Loucy (cell line): ENCODE results near the gene THAP7.

Experiments
- H2AFZ ChIP-seq: fragments of 200-600 bp; sonication (generic); 2 replicates; pipeline ENCODE4 v1.6.0; 2016; ENCODE audit warnings: antibody characterized with exemption, mild to moderate bottlenecking, low read length, moderate library complexity
- H3F3A ChIP-seq: fragments of 200-600 bp; 2 replicates; pipeline ENCODE4 v1.6.0; 2016; ENCODE audit warnings: antibody characterized with exemption, low read depth, mild to moderate bottlenecking
- H3K27me3 ChIP-seq: fragments of 200-600 bp; sonication (generic); 2 replicates; pipeline ENCODE4 v1.6.1; 2014; ENCODE audit warnings: low read length, mild to moderate bottlenecking; ENCODE audit not compliant: insufficient read depth, poor library complexity, severe bottlenecking
- H3K36me3 ChIP-seq: fragments of 200-600 bp; sonication (generic); 2 replicates; pipeline ENCODE4 v1.6.1; 2016; ENCODE audit warnings: low read length; ENCODE audit not compliant: insufficient read depth
- H3K4me1 ChIP-seq: fragments of 200-600 bp; sonication (generic); 2 replicates; pipeline ENCODE4 v1.5.1; 2014; ENCODE audit warnings: low read length, mild to moderate bottlenecking; ENCODE audit not compliant: insufficient read depth, poor library complexity, severe bottlenecking
- H3K4me2 ChIP-seq: fragments of 200-600 bp; sonication (generic); 2 replicates; pipeline ENCODE4 v1.6.0; 2014; ENCODE audit warnings: antibody characterized with exemption, low read length, low read depth, mild to moderate bottlenecking; ENCODE audit not compliant: poor library complexity, severe bottlenecking
- H3K4me3 ChIP-seq: fragments of 200-600 bp; sonication (generic); 2 replicates; pipeline ENCODE4 v1.5.1; 2014; ENCODE audit warnings: low read length, mild to moderate bottlenecking, mixed read lengths; ENCODE audit not compliant: poor library complexity, severe bottlenecking
- H3K79me2 ChIP-seq: fragments of 200-600 bp; sonication (generic); 2 replicates; pipeline ENCODE4 v1.6.1; 2014; ENCODE audit warnings: low read length; ENCODE audit not compliant: insufficient read depth
- H3K9ac ChIP-seq: fragments of 200-600 bp; sonication (generic); 2 replicates; pipeline ENCODE4 v1.6.0; 2014; ENCODE audit warnings: mild to moderate bottlenecking, low read depth, low read length, moderate library complexity; ENCODE audit not compliant: poor library complexity, severe bottlenecking
- H3K9me2 ChIP-seq: fragments of 200-600 bp; sonication (generic); replicated peaks from 2 replicates; pipeline ENCODE4 v1.6.1; 2016; ENCODE audit warnings: low read depth, low read length, mixed read lengths
- H3K9me3 ChIP-seq: fragments of 200-600 bp; sonication (generic); 2 replicates; pipeline ENCODE4 v1.6.1; 2014; ENCODE audit warnings: mild to moderate bottlenecking, antibody characterized with exemption, low read length, low read depth; ENCODE audit not compliant: insufficient read depth
- H4K20me1 ChIP-seq: fragments of 200-600 bp; sonication (generic); 2 replicates; pipeline ENCODE4 v1.6.0; 2014; ENCODE audit warnings: antibody characterized with exemption, low read length, mild to moderate bottlenecking; ENCODE audit not compliant: insufficient read depth, poor library complexity, severe bottlenecking
- EZH2phosphoT487 ChIP-seq: fragments of 200-600 bp; IDR thresholded peaks from 2 replicates; pipeline ENCODE4 v1.6.1; 2018; ENCODE audit warnings: antibody characterized with exemption, mild to moderate bottlenecking, moderate library complexity, borderline replicate concordance
- TF ChIP-seq, protein P1 (sequence below): fragments of 200-600 bp; sonication (generic); conservative IDR thresholded peaks from 2 replicates; pipeline ENCODE4 v1.5.1; 2014; ENCODE audit warnings: mild to moderate bottlenecking, antibody characterized with exemption, low read length

Gene THAP7

DNA sequence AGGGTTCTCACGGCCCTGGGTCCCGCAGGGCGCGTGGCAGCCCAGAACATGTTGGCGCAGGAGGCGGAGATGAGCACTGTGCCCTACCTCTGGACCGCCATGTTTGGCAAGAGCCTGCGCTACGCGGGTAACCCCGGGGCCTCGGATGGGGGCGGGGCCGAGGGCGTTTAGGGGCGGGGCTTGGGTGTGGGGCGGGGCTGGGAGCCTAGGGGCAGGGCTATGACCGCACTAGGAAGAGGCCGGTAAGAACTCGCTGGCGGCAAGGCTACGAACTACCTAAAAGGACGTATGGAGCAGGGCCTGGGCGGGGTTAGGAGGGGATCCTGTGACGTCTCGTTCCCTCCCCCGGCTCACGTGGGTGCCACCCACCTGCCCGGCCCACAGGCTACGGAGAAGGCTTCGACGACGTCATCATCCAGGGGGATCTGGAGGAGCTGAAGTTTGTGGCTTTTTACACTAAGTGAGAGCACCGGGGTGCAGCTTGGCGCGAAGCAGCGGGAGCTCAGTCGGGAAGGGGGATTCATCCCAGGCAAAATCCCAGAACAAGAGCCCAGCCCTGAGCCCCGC is 22.6 kb downstream of the THAP7 start:
- Histone ChIP-seq H3K4me1 (peaks cover 15% of the 10 kb centered on the region), H3K4me2 (no peak overlapping the region), H3K4me3 (no peak overlapping the region), H3K36me3 (no peaks in the 10 kb centered on the region), H3K9ac (no peak overlapping the region), H3F3A (no peaks in the 10 kb centered on the region), H4K20me1 (no peaks in the 10 kb centered on the region), H3K79me2 (peaks cover 14% of the 10 kb centered on the region; the same call in 1 of the 2 replicates), H3K9me2 (no peaks in the 10 kb centered on the region), H3K9me3 (no peaks in the 10 kb centered on the region), H3K27me3 (no peaks in the 10 kb centered on the region), H2AFZ (no peak overlapping the region)
- TF ChIP-seq EZH2phosphoT487, result no peak
- TF ChIP-seq, protein P1, sequence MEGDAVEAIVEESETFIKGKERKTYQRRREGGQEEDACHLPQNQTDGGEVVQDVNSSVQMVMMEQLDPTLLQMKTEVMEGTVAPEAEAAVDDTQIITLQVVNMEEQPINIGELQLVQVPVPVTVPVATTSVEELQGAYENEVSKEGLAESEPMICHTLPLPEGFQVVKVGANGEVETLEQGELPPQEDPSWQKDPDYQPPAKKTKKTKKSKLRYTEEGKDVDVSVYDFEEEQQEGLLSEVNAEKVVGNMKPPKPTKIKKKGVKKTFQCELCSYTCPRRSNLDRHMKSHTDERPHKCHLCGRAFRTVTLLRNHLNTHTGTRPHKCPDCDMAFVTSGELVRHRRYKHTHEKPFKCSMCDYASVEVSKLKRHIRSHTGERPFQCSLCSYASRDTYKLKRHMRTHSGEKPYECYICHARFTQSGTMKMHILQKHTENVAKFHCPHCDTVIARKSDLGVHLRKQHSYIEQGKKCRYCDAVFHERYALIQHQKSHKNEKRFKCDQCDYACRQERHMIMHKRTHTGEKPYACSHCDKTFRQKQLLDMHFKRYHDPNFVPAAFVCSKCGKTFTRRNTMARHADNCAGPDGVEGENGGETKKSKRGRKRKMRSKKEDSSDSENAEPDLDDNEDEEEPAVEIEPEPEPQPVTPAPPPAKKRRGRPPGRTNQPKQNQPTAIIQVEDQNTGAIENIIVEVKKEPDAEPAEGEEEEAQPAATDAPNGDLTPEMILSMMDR, result no peak

DNA sequence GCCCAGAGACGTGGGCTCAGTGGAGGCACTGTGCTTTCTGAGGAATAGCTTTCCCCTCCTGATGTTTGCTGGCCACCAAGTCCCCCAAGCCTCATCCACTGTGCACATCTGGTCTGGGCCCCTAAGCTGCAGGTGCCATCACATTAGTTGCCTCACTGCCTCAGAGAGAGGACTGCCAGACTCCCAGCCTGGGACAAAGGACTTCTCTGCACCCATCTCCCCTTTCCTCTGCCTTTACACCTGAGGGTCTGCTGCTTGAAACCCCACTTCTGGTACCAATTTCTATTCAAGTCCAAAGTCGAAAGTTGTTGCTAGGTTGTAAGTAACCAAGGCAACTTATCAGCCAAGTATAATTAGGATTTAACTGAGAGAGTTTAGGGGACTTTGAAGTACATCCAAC is 23.5 kb downstream of the THAP7 start:
- H3F3A ChIP-seq, result no peaks in the 10 kb centered on the region
- no peaks in the 10 kb centered on the region for H3K9me3 ChIP-seq
- H3K9me2 ChIP-seq, result no peaks in the 10 kb centered on the region
- peaks cover 13% of the 10 kb centered on the region; the same call in 1 of the 2 replicates for H3K79me2 ChIP-seq
- H3K27me3 ChIP-seq, result no peaks in the 10 kb centered on the region
- no peak overlapping the region for H2AFZ ChIP-seq
- no peak overlapping the region for H3K4me3 ChIP-seq
- peaks cover 14% of the 10 kb centered on the region for H3K4me1 ChIP-seq
- no peaks in the 10 kb centered on the region for H3K36me3 ChIP-seq
- H3K9ac ChIP-seq, result no peak overlapping the region
- H3K4me2 ChIP-seq, result no peak overlapping the region
- no peak for TF ChIP-seq EZH2phosphoT487
- TF ChIP-seq, protein P1, result no peak
- H4K20me1 ChIP-seq, result no peaks in the 10 kb centered on the region

DNA sequence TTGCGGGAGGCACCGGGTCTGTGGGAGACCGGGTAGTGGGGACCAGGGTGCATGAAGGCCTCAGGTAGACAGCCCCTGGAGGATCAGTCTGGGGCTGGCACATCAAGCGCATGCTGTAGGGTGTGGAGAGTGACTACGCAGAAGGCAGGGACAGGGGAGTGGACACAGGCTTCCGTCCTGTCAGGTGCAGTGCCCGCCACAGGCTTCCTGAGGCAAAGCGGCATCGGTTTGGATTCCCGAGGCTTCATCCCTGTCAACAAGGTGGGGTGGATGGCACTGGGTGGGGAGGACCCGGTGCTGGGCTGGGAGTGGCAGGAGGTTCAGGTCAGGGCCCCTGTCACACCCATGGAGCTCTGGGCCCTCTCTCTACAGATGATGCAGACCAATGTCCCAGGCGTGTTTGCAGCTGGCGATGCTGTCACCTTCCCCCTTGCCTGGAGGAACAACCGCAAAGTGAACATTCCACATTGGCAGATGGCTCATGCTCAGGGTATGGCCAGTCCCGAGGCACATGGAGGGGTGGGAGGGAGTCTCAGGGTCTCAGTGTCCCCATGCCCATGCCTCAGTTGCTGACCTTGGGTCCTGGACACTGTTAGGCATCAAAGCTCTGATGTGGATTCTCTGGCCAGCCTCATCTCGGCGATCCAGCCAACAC is 24.3 kb downstream of the THAP7 start:
- Histone ChIP-seq H3K27me3 (no peaks in the 10 kb centered on the region), H3F3A (no peaks in the 10 kb centered on the region), H4K20me1 (no peaks in the 10 kb centered on the region), H3K4me1 (peaks cover 7% of the 10 kb centered on the region), H3K79me2 (peaks cover 5% of the 10 kb centered on the region; the same call in 1 of the 2 replicates), H3K4me2 (no peak overlapping the region), H2AFZ (no peak overlapping the region), H3K9me2 (no peaks in the 10 kb centered on the region), H3K36me3 (no peaks in the 10 kb centered on the region), H3K9me3 (no peaks in the 10 kb centered on the region), H3K9ac (no peak overlapping the region), H3K4me3 (no peak overlapping the region)
- TF ChIP-seq, protein P1, result no peak
- no peak for TF ChIP-seq EZH2phosphoT487
